Progenitor cell of endocrine pancreas (in vitro differentiated cells): ENCODE data around the gene DAP. TPM values are rescaled to one million over a fixed set of nuclear protein-coding genes. Genes with fewer than 3 reads are reported as not detected.
A peak's percentile ranks its signal among the peaks of the same experiment; 100 is the strongest.

ENCODE experiments used
- DNase-seq: peaks from one replicate; pipeline ENCODE4 v3.0.0; 2021; ENCODE audit warnings: low spot score; ENCODE audit not compliant: unreplicated experiment
- H3K27ac Mint-ChIP-seq: 2 replicates; pipeline ENCODE4 v1.8.0; 2021; ENCODE audit warnings: mild to moderate bottlenecking, moderate library complexity, mixed read lengths
- H3K27me3 Mint-ChIP-seq: 2 replicates; pipeline ENCODE4 v1.8.0; 2021; ENCODE audit warnings: mixed read lengths
- H3K36me3 Mint-ChIP-seq: 2 replicates; pipeline ENCODE4 v1.8.0; 2022; ENCODE audit warnings: mixed read lengths; ENCODE audit not compliant: insufficient read depth
- H3K4me1 Mint-ChIP-seq: 2 replicates; pipeline ENCODE4 v1.8.0; 2021; ENCODE audit warnings: low read depth, mixed read lengths
- H3K4me3 Mint-ChIP-seq: 2 replicates; pipeline ENCODE4 v1.8.0; 2021; ENCODE audit warnings: low read depth, mild to moderate bottlenecking, moderate library complexity, mixed read lengths
- H3K9me3 Mint-ChIP-seq: 2 replicates; pipeline ENCODE4 v1.8.0; 2021; ENCODE audit warnings: low read depth, mixed read lengths
- total RNA-seq: library from RNA; stranded (reverse); gene quantifications from 2 replicates; pipeline ENCODE4 v1.2.1, GENCODE V29; 2021
- TF ChIP-seq, protein P1 (sequence below): fragments of 200-600 bp; sonication (generic); IDR thresholded peaks from one replicate; pipeline ENCODE4 v1.5.0; 2021; ENCODE audit warnings: antibody characterized with exemption, mild to moderate bottlenecking; ENCODE audit not compliant: unreplicated experiment

DAP gene
- total RNA-seq, 1 donor from 2014 or later = 91.1 TPM

DNA sequence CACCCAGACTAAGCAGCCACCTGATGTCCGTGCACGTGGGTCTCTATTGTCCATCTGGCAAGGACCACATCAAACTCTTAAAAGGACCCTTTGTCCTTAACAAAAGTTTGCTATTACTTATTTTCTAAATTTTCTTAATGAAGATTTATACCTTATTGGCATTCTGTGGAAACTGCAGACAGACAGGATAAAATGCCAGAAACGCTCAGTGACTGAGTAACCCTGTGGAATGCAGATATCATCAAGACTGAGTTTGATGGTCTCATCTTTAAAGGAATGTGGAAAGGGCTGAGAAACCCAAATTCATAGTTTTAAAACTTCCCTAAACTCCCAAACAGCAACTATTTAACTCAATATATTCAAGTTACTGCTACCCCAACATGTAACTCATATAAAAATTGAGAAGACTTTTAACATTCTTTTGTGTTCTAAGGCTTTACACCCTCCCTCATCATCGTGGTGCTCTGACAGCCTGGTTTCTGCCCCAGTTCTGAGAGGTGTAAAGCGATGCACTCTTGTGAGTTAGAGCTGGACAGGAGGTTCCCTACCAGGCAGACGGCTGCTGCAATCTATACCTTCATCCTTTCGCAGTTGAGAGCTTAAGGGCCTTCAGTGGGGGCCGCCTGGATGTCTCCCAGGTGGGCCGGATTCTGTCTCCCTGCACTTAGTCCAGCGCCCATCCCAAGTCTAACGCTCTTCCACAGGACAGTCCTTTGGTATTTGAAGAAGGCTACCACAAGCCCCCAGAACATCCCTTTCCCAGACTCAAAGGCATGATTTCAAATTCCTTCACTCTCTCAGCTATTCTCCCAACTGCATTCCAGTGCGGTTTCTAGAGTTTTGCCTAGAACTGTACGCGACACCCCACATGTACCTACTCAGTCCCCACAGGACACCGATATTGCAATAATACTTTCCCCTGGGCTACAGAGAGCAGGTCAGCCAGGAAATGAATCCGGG, 68.9 kb downstream of the DAP start:
- peaks cover 3% of the 10 kb centered on the region for H3K9me3 Mint-ChIP-seq
- H3K27me3 Mint-ChIP-seq = no peaks in the 10 kb centered on the region
- no peak overlapping the region for H3K4me3 Mint-ChIP-seq
- H3K4me1 Mint-ChIP-seq = peaks cover 4% of the 10 kb centered on the region
- H3K27ac Mint-ChIP-seq = no peak overlapping the region
- DNase-seq = no peak
- H3K36me3 Mint-ChIP-seq = peaks cover 13% of the 10 kb centered on the region
- TF ChIP-seq, protein P1, sequence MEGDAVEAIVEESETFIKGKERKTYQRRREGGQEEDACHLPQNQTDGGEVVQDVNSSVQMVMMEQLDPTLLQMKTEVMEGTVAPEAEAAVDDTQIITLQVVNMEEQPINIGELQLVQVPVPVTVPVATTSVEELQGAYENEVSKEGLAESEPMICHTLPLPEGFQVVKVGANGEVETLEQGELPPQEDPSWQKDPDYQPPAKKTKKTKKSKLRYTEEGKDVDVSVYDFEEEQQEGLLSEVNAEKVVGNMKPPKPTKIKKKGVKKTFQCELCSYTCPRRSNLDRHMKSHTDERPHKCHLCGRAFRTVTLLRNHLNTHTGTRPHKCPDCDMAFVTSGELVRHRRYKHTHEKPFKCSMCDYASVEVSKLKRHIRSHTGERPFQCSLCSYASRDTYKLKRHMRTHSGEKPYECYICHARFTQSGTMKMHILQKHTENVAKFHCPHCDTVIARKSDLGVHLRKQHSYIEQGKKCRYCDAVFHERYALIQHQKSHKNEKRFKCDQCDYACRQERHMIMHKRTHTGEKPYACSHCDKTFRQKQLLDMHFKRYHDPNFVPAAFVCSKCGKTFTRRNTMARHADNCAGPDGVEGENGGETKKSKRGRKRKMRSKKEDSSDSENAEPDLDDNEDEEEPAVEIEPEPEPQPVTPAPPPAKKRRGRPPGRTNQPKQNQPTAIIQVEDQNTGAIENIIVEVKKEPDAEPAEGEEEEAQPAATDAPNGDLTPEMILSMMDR = no peak

DNA sequence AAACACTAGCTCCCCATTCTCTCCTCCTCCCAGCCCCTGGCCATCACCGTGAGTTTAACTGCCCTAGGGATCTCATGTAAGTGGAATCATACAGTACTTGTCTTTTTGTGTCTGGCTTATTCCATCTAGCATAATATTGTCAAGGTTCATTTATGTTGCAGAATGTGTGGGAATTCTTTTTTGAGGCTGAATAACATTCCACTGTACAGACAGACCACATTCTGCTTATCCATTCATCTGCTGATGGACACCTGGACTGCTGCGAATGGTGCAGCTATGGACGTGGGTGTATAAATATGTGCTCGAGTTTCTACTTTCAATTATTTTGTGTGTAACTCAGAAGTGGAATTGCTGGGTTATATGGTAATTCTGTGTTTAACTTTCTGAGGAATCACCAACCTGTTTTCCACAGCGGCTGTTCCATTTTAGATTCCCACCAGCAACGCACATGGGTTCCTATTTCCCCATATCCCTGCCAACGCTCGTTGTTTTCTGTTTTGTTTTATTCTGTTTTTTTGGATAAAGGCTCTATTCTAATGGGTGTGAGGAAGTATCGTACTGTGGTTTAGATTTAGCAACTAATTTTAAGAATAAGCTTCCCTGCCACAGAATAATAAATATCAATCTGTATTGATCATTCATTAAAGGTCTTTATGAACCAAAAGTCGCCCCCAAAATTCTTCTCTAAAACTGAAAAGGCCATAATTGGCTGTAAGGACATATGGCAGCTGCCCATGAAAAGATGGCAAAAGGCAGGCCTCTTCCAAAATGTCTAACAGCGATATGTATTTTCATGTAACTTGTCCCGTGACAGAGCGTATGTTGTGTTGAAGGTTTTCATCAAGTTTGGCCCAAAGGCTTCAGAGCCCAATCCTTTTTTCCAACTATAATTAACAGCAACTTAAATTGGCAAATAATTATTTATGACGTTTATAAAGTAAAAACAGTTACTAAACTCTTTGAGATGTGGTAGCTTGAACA, 70.3 kb downstream of the DAP start:
- Mint-ChIP-seq H3K27ac (no peak overlapping the region), H3K9me3 (peaks cover 6% of the 10 kb centered on the region), H3K4me3 (no peak overlapping the region), H3K4me1 (peaks cover 4% of the 10 kb centered on the region), H3K36me3 (peaks cover 22% of the 10 kb centered on the region), H3K27me3 (no peaks in the 10 kb centered on the region)
- TF ChIP-seq, protein P1 = no peak
- no peak for DNase-seq

GRCh38 chr5:10689391-10690081, 71.5 kb downstream of the DAP start:
- TF ChIP-seq, protein P1 = peak; percentile 27
- Mint-ChIP-seq H3K4me1 (no peaks in the 10 kb centered on the region), H3K36me3 (peaks cover 27% of the 10 kb centered on the region), H3K4me3 (no peak overlapping the region), H3K9me3 (peaks cover 6% of the 10 kb centered on the region), H3K27me3 (no peaks in the 10 kb centered on the region), H3K27ac (no peak overlapping the region)
- no peak for DNase-seq

DNA sequence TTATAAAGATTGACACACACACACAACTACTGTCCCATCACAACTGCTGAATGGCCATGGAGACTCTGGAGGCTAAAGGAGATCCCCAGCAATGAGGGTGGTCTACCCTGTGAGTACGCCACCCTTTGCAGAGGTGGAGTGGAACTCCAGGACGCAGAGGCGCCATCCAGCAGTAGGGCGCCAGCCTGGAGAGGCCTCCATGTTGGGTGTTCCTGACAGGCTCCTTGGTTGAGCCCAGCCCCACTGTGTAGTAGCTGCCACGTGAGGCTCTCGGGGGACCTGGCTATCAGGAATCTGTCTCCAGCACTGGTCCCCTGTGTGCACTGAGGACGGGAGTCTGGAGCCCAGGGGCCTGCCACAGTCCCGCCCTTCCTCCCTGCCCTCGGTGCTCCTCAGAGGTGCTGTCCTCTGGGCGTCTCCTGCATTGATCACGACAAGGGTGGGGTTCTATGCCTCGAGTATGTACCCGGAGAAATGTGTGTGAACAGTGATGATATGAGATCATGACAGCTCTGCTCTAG, 72.3 kb downstream of the DAP start:
- TF ChIP-seq, protein P1 = no peak
- no peak overlapping the region for H3K27ac Mint-ChIP-seq
- peaks cover 27% of the 10 kb centered on the region for H3K36me3 Mint-ChIP-seq
- H3K4me3 Mint-ChIP-seq = no peak overlapping the region
- H3K9me3 Mint-ChIP-seq = peaks cover 6% of the 10 kb centered on the region
- H3K27me3 Mint-ChIP-seq = no peaks in the 10 kb centered on the region
- H3K4me1 Mint-ChIP-seq = no peaks in the 10 kb centered on the region
- no peak for DNase-seq
